ENCODE measurements around the gene DHRS7B. TPM values are rescaled to one million over a fixed set of nuclear protein-coding genes. Genes with fewer than 3 reads are reported as not detected.

DHRS7B gene
- polyA plus RNA-seq, 1 of the 3 experiments (the other 2 are of a cell fraction) = 17.8 TPM

GRCh38 chr17:21172846-21173245 lies 46.1 kb downstream of the DHRS7B start:
- 94% methylated on average over 6 of the region's 6 CpGs for WGBS (ENCODE audit: low lambda C conversion rate)
- H3K27ac ChIP-seq (ENCODE audit: low read depth in 2 of 2, low read length in 1 of 2) = no peak overlapping the region
- DNase-seq = no peak
- no peaks in the 10 kb centered on the region for H3K36me3 ChIP-seq (replicated peaks in 1 of 2; ENCODE audit: control insufficient read depth in 1 of 2, insufficient read depth in 2 of 2, low read length in 1 of 2)
- ChIA-PET CTCF (no interaction called here), POLR2A (no interaction called here)
- H3K79me2 ChIP-seq (ENCODE audit: insufficient read depth) = no peaks in the 10 kb centered on the region
- H3K4me2 ChIP-seq = no peak overlapping the region
- H3K9me3 ChIP-seq = no peaks in the 10 kb centered on the region
- no peak overlapping the region for H3K4me3 ChIP-seq (ENCODE audit: low read depth in 2 of 2, low read length in 1 of 2)
- TF ChIP-seq NFIC (IDR thresholded peaks at IDR 0.05; ENCODE audit: borderline replicate concordance) = no peak
- no peaks in the 10 kb centered on the region for H3K9me2 ChIP-seq
- H2AFZ ChIP-seq (ENCODE audit: low read depth) = no peak overlapping the region
- no peaks in the 10 kb centered on the region for H3K27me3 ChIP-seq (ENCODE audit: insufficient read depth)
- H3K9ac ChIP-seq = no peak overlapping the region
- no peaks in the 10 kb centered on the region for H3F3A ChIP-seq (replicated peaks; ENCODE audit: insufficient read depth)
- H3K4me1 ChIP-seq (ENCODE audit: control insufficient read depth in 1 of 2, insufficient read depth in 2 of 2, low read depth in 1 of 2, low read length in 1 of 2) = no peaks in the 10 kb centered on the region
- no peaks in the 10 kb centered on the region for H4K20me1 ChIP-seq (ENCODE audit: insufficient read depth)

GRCh38 chr17:21173543-21173942 lies 46.8 kb downstream of the DHRS7B start:
- H3K9ac ChIP-seq = no peak overlapping the region
- WGBS (ENCODE audit: low lambda C conversion rate) = 90% methylated on average over 2 of the region's 2 CpGs
- CTCF ChIA-PET = interaction anchor here (1.4 kb wide), 1 partner anchor 44 kb away, joined by 4 read pairs; no protein-coding TSS in a partner anchor

More at GRCh38 chr17:21173543-21173942, 46.8 kb downstream of the DHRS7B start:
- H3K9me3 ChIP-seq = no peaks in the 10 kb centered on the region
- no peaks in the 10 kb centered on the region for H3K27me3 ChIP-seq (ENCODE audit: insufficient read depth)
- POLR2A ChIA-PET = no interaction called here
- H4K20me1 ChIP-seq (ENCODE audit: insufficient read depth) = no peaks in the 10 kb centered on the region
- H3K4me1 ChIP-seq (ENCODE audit: control insufficient read depth in 1 of 2, insufficient read depth in 2 of 2, low read depth in 1 of 2, low read length in 1 of 2) = no peaks in the 10 kb centered on the region
- no peaks in the 10 kb centered on the region for H3K9me2 ChIP-seq
- no peak overlapping the region for H2AFZ ChIP-seq (ENCODE audit: low read depth)
- H3F3A ChIP-seq (replicated peaks; ENCODE audit: insufficient read depth) = no peaks in the 10 kb centered on the region
- TF ChIP-seq NRF1 (IDR thresholded peaks at IDR 0.05; ENCODE audit: low read depth, low read length) = no peak
- TF ChIP-seq RFX5 (IDR thresholded peaks at IDR 0.05; ENCODE audit: low read length) = no peak
- no peak for TF ChIP-seq RCOR1 (IDR thresholded peaks at IDR 0.05; ENCODE audit: low read length)
- TF ChIP-seq FOXJ3 (CRISPR knock-in tag; IDR thresholded peaks at IDR 0.05) = no peak
- no peak for TF ChIP-seq SIN3A (IDR thresholded peaks at IDR 0.05; ENCODE audit: borderline replicate concordance, low read depth, low read length)
- no peak for TF ChIP-seq EP300 (IDR thresholded peaks at IDR 0.05; ENCODE audit: borderline replicate concordance in 1 of 2, low read depth in 1 of 2, low read length in 1 of 2)
- no peak for TF ChIP-seq REST (IDR thresholded peaks at IDR 0.05; ENCODE audit: low read depth, low read length)
- no peak for TF ChIP-seq GATA2 (CRISPR knock-in tag; IDR thresholded peaks at IDR 0.05)
- TF ChIP-seq ZBTB33 (IDR thresholded peaks at IDR 0.05; ENCODE audit: borderline replicate concordance, low read depth) = no peak
- no peak for TF ChIP-seq TAF1 (IDR thresholded peaks at IDR 0.05; ENCODE audit: borderline replicate concordance, low read depth, low read length)
- TF ChIP-seq RXRA (IDR thresholded peaks at IDR 0.05; ENCODE audit: borderline replicate concordance, low read depth) = no peak
- no peak for TF ChIP-seq MAX (IDR thresholded peaks at IDR 0.05; ENCODE audit: low read depth)
- TF ChIP-seq CHD2 (IDR thresholded peaks at IDR 0.05; ENCODE audit: low read length, partially characterized antibody) = no peak
- TF ChIP-seq POLR2AphosphoS5 (IDR thresholded peaks at IDR 0.05; ENCODE audit: low read depth, low read length) = no peak
- no peak for TF ChIP-seq SMC3 (IDR thresholded peaks at IDR 0.05; ENCODE audit: low read depth, low read length)
- TF ChIP-seq MXI1 (IDR thresholded peaks at IDR 0.05; ENCODE audit: low read depth, low read length) = no peak
- H3K36me3 ChIP-seq (replicated peaks in 1 of 2; ENCODE audit: control insufficient read depth in 1 of 2, insufficient read depth in 2 of 2, low read length in 1 of 2) = no peaks in the 10 kb centered on the region
- DNase-seq = no peak
- no peak overlapping the region for H3K27ac ChIP-seq (ENCODE audit: low read depth in 2 of 2, low read length in 1 of 2)
- no peak overlapping the region for H3K4me2 ChIP-seq
- no peaks in the 10 kb centered on the region for H3K79me2 ChIP-seq (ENCODE audit: insufficient read depth)
- no peak overlapping the region for H3K4me3 ChIP-seq (ENCODE audit: low read depth in 2 of 2, low read length in 1 of 2)

All from SK-N-SH (cell line).